Tongue (tissue), 2 donors: ENCODE measurements around the gene NPTN. TPM values are rescaled to one million over a fixed set of nuclear protein-coding genes. Genes with fewer than 3 reads are reported as not detected.
A peak's percentile ranks its signal among the peaks of the same experiment; 100 is the strongest.

ENCODE experiments used
- DNase-seq: peaks from one replicate; pipeline ENCODE4 v3.0.0-alpha.2; 2015
- total RNA-seq: library from RNA; depleted of rRNA; stranded (reverse); fragments of >200 nt; gene quantifications from one replicate; pipeline ENCODE4 v1.2.3, GENCODE V29; 2014

The NPTN gene
- total RNA-seq, 1 donor from 2014 or later: 85.5 TPM

DNA sequence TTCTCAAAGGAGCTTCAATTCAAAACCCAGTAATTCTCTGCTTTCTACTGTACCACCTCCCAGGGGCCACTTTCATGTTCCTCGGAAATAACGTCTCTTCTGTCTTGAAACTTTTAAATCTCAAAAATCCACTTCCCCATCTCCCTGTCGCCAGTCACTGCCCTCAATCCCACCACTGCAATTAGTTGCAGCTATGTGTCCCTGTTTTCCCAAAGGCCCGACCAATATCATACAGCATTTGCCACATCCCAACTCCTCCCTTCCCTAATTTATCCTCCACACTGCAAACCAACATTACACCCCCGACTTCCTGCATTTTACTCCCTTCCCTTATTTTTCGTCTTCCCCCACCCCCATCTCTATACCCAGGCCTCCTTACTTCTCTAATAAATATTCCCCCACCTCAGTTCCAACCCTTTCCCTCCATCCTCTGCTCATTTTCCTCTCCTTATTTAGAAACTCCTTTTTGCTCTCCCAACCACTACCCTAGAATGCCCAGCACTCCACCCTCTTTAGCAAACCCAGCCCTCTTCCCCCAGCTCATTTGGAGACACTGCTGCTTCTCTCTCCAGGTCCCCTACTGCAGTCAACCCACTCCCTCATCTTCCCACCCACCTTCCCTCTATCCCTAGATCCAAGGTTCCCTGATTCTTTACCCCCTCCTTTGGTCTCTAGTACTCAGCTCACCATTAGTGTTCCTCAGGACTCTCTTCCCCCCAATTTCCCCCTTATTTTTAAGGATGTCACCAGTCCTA, 1.1 kb downstream of the NPTN start:
- peak; percentile 64 for DNase-seq

DNA sequence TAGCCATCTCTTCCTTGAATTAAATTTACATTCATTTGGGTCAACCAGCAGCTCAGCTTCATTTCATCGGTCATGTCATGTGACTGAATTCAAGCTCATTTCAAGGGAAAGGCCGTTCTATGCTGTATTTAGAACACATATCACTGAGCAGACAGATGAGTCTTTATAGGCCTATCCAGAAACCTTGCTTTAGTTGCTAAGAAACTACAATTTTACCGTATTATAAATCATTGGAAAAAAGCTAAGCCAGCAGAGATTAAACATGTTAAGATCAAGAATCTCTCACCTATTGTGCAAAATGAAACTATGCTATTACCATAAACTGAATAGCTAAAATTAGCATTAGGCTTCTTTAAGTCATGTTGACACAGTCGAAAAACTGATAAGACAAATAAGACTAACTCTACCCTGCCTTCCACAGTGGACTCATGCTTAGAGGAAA, 2.2 kb downstream of the NPTN start:
- DNase-seq: no peak

DNA sequence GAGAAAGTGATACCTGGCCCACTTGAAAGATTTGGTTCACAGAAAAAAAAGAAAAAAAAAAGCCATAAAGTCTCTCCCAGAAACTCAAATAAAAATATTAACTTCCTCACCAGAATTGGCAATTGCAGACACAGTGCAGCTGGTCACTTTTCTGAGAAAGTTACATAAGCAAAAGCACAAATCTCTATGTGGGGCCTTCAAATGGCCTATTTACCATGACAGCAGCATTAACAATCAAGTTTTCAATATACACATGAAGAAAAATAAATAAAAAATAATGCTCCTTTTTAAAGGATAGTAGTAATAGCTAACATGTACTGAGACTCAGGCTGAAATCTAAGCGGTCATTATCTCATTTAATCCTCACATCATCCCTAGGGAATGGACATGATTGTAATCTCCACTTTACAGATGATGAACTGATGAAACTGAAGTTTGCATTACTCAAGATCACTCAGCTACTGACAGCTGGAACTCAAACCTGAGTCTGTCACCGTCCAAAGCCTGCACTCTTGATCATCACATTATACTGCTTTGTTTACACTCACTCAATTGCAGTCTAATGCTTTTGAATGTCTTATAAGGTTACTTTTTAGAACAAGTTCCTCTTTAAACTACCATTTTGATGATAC, 3.3 kb downstream of the NPTN start:
- DNase-seq: no peak

DNA sequence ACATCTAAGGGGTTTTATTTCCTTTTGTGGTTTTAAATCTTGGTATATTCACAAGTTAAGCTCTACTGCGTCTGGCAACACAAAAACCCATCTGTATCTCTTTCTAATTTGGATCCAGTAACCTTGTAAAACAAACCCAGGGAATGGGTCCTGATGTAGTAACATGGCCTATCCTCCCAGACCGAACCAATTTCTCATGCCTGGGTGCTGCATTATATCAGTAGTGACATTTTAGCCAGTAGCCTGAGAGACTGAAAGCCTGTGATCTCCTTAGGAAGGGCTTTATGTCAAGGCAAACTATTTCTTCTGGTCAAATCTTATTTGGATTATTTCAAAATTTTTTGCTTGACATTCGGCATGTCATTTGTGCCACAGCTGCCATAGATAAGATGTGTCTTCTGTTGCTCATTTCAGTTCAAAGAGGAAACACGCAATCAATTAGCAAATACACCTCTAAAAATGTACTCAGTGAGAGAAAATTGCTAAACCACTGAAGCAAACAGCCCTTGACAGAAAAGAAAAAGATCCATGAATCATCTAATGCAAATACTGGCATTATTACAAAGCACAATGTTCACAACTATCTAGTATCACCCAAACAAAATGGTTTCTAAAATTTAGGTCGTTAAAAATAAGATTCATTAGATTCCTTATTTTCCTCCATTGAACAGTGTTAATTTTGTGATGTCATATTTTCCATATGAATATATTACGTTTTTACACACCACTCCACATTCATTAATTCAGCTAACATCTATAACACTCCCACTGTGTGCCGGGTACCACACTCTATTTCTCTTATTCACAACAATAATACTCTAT, 4.0 kb downstream of the NPTN start:
- no peak for DNase-seq

DNA sequence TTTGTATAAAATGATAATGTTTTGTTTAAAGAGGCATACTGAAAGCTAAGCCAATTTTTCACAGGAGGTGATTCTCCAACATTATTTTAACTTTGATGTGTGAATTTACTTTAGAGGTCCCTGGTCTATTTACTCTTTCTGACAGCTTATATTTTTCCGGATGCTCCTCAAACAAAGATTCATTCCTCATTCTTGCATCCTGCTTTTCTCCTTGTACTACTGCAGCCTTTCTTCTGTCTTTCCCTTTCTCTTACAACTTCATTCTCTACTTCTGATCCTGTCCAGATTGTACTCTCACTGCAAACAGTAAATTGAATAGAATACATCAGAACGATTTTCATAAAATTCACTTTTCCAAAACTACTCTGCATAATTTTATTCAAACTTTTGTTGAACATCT, 5.1 kb downstream of the NPTN start:
- no peak for DNase-seq

DNA sequence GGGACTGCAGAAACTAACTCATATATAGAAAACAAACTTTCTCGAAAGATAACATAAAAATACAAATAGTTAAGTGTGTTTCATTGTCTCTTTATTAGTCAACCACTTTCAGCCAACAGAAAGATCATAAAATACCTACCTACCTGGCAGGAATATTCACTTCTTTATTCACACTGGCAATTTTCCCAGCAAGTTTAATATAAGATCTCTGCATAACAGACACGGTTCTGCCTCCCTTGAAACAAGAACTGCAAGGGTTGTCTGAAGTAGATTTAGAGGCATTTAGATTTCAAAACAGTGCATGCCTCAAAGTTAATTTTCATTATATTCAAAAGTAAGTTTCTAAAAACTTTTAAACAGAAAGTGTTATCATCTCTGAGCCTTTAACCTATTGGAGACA, 7.1 kb downstream of the NPTN start:
- DNase-seq: no peak

DNA sequence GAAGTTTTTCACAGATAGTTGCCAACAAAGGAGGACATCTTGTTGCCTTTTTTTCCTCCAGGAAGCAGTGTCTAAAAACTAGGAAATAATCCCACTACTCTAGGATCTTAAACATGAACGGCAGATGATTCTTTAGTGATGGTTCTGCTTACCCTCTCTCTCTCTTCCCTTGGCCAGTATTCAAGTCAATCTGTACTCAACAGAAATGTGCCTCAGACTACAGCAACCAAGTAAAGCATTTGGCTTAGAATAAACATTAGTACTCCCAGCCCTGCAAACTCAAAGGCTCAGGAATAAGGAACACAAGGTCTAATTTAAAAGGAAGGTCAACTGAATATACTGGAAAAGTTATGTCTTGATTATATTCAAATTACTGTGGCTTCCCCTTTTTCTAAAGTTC, 8.7 kb downstream of the NPTN start:
- DNase-seq: peak; percentile 45

DNA sequence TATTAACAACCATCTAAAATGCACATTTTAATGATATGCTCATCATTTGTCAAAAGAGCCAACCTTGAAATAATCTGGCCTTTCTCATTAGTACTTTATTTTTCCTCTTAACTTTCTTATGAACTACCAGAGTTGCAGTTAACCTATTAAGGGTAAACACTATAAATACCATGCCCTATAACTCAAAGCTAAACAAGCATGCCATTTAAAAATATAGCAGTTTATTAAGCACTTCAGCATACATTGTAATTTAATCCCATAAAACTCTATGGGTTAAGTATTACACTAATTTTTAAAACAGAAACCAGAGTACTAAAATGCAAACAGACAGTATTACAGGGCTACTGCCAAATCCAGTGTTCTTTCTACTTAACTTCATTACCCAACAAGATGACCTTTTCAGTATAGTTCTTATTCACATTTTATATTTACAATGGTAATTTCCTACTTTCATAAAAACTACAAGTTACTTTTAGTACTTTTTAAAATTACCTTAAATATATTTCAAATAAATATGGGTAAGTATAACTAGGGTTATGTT, 11.8 kb downstream of the NPTN start:
- no peak for DNase-seq

DNA sequence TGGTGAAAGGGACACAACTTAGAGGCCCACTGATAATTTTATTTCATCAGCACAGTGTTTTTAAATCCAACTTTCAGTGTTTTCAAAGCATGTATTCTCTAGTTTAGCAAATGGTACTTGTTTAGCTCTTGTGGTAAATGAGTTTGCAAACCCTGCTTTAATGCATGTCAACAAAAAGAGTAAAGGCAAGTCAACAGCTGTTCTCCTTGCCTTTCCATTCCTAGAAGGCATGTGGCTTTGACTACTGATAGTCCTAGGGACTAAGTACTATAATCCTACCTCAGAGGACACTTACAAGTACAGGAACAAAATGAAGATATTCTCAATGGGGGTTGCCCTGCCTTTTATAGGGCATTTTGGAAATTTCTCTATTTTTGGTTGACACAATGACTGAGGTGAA, 13.1 kb downstream of the NPTN start:
- DNase-seq: no peak

DNA sequence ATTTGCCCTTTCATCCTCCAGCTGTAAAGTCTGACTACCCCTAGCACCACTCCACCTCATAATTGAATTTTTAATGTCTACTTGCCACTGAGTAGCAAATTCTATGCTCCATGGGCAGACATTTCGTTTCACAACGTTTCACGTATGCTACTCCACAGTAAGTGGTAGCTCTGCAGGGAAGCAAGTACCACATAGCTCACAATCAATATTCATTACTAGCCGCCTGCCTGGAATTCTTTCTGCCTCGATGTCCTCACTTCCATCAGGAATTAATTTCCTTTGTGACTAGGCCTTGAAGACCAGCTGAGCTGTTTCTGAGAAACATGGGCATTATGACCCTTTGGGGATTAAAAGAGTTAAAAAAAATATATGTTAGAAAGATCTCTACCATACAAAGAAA, 15.3 kb downstream of the NPTN start:
- DNase-seq: no peak

DNA sequence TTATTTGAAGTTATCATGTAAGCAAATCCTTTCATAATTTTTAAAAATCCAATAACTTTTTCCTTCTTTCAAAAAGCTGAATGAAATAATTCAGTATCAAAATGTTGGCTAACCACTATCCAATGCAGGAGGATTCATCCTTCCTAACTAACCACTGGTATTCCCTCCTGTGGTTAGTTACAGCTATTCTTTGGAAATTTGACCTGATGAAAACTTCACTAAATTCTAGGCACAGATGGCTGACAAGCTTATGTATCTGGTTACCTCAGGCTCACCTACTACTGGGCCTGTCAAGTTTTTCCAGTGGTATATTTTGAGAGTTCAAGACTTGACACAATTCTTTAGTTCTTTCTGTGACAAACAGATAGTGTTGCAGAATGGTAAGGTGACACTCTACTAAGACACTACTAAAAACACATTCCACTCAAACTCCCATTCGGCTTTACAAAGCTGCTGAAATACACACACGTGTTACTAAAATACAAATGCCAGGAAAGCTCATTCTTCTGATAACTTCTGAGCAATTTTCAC, 15.8 kb downstream of the NPTN start:
- DNase-seq: no peak

DNA sequence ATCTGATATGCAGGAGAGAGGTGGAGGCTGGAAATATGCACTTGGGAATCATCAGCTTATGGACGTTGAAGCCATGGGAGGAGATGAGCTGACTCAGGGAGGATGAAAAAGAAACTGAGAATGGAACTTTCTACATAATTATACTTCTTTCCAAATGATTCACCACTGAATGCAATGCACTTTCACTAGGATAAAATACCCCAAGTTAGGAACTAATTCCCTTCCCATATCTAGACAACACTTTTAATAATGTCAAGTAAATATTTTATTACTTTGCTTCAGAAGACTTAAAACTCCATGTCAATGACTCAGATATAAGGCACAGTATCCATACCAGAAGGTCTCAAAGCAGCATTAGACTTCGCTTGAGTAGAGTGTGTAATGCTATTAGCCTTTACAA, 24.2 kb downstream of the NPTN start:
- DNase-seq: no peak

DNA sequence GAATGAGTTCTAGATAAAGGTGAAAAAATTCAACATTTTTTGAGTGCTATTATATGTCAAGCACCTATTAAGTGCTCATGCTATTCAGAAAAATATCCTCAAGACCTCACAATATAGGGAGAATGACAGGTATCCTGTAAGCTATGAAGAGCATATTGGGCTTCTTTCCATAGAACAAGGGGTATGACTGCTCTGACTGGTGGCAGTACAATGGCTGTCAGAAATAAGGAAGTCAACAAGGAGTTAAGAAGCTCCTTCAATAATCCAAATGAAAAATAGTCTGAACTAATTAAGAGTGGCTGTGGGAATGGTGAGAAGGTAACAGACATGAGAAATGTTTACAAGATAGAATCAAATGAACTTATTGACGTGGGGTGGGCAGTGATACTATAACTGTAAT, 24.7 kb downstream of the NPTN start:
- DNase-seq: no peak

DNA sequence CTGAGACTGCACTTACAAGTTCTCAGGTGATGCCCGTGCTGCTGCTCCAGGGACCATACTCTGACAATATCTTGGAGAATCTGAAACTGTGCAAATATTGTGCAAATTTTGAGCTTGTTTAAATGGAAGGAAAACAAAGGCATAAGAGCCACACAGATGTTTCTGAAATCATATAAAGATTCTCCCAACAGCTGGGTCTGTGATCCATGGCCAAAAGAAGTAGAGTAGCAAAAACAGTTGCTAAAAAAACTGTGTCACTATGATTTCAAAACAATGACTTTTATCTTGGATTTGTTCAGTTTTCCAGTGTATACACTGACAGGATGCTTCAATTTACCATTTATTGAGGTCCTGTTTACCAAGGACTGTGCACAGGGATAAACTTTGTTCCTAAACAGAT, 25.3 kb downstream of the NPTN start:
- peak; percentile 43 for DNase-seq

DNA sequence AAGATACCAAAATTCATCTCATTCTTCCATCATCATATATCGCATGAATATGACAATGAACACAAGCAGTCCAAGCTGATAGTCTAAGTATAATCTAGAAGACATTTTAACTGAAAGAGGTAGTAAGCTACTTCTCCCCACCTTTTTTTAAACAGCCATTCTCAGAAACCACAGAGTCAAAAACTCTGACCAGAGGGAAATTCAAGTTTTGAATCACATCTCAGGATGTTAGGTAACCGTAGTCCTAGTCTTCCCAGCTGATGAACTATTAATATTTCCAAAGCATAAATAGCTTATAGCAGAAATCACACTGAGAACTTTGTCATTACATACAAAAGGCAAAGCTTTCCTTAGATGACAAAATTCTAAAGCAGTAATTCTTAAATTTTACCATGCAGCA, 25.8 kb downstream of the NPTN start:
- DNase-seq: no peak

DNA sequence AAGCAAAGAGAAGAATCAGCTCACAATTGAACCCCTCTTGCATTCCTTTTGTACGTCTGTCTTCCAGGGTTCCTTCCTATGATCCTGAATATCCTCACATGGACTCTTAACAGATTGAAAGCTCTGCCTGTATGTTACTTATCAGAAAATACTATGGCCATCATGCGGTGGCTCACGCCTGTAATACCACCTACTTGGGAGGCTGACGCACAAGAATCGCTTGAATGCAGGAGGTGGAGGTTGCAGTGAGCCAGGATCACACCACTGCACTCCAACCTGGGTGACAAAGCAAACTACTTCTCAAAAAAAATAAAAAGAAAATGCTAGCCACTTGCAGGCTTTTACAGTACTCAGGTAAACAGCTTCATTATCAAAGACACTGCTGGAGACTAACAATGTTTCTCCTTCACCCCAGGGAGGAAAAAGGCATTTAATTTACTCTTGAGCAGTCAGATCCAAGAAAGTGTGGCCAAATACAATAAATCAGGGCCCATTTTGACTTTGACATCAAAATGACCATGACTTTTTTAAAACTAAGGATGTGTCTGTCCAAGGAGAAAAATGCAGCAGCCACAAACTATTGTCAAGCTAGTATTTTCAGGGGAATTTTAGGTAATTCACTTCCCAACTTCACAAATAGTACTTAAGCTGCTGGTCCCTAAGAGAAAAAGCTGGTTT, 27.3 kb downstream of the NPTN start:
- DNase-seq: no peak

DNA sequence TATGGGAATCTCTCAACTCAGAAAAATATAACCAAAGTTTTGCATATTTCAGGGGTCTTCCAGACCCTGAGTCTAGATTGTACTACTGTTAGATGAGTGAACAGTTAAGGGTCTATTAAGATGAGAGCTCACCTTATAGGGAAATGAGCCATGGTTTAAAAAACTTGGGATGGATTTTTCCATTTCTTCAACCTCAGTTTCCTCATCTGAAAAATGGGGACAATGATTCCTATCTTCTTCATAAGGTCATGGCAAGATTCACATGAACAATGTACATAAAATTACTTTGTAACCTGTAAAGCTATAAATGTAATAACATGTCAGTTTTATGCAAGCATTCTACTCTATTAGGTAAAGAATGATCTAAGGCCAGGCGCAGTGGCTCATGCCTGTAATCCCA, 28.7 kb downstream of the NPTN start:
- no peak for DNase-seq

DNA sequence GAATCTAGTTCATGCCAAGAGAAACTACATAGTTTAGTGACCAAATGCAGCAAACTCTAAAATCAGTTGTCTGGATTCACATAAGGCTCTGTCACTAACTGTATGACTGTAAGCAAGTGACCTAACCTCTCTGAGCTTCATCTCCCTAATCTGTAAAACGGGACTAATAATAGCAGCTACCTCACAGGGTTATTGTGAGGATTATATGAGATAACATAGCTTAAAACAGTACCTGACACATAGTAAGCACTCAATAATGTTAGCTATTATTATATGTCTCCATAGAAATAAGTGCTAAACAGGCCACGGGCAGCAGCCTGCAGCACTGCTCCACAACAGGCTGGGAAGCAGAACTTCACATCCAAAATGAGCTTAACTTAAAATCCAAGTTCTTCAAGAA, 30.2 kb downstream of the NPTN start:
- no peak for DNase-seq

DNA sequence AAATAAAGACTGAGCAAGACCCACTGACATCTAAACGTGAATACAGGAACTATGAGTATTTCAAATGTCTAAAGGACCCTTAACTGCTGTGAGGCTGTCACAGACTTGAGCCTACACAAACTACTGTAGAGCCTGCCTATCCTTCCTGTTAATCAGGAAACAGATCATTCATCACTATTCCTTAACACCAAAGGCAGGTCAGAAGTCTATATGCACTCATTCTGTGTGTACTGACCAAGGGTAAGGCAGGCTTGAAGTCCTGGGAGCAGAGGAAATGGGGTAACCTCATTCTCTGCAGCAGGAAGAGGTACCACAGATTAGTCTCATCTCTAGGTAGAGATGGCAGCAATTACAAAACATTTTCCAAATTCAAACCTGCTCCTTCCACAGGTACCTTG, 30.7 kb downstream of the NPTN start:
- DNase-seq: no peak

DNA sequence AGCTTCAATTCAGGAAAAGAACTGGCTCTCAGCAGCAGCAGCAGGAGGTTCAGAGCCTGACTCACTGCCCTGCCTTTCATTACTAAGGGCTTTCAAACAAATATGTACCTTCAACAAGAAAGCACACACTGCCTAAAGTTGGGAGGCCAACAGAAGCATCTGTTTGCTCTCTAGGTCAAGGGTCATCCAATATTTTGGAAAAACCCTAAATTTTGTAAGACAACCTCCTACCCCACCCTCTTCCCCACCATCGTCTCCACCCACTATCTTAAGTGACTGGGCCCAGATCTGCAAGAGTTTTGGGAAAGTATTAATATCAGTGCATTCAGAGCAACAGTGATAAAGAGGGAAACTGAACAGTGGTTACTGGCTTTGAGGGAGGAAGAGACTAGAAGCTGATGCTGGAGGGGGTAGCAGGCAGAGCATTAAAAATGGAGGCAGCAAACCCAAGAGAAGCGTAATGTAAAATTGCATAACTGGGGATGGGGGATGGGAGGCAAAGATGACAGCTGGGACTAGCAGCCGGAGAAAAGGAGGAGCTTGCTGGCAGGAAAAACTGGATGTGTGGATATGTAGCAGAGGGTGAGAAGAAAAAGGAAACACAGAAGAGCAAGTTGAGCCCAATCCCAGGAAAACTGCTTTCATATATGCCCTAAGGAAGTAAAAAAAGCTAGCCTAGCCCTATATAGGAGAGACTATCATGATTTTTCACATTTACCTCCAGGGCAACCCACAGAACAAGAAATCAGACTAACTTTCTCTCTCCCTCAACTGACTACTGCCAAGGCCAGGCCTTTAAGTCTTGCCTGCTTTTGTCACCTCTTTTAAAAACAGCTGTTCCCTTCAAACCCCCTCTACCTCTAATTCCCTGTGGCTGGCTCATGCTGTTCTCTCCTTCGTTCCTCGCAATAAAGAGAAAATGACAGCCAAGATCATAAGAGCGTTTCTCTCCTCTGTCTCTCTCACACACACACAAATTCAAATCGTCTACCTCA, 31.4 kb downstream of the NPTN start:
- peak; percentile 91 for DNase-seq
